ENCODE results near the gene ELFN1.

Gene ELFN1

GRCh38 chr7:1669954-1670893 lies at the start of gene ELFN1:
TSS of gene ELFN1 (plus strand) at chr7:1670277. CDS start at chr7:1744597, 74,320 bp downstream.
- no peak for DNase-seq (ENCODE audit: low read depth)

GRCh38 chr7:1620835-1621234 lies 49.2 kb upstream of the ELFN1 start:
- no peak for DNase-seq (ENCODE audit: low read depth)

- no peak for DNase-seq (ENCODE audit: low read depth)
Measured at GRCh38 chr7:1621718-1622117, 48.4 kb upstream of the ELFN1 start.

GRCh38 chr7:1622441-1622840 lies 47.6 kb upstream of the ELFN1 start:
- DNase-seq (ENCODE audit: low read depth): no peak

GRCh38 chr7:1623810-1624209 lies 46.3 kb upstream of the ELFN1 start:
- no peak for DNase-seq (ENCODE audit: low read depth)

- DNase-seq (ENCODE audit: low read depth): no peak
Measured at GRCh38 chr7:1624999-1625927, 44.8 kb upstream of the ELFN1 start.

- no peak for DNase-seq (ENCODE audit: low read depth)
Measured at GRCh38 chr7:1626769-1627168, 43.3 kb upstream of the ELFN1 start.

GRCh38 chr7:1630700-1631336 lies 39.3 kb upstream of the ELFN1 start:
- no peak for DNase-seq (ENCODE audit: low read depth)

GRCh38 chr7:1631678-1632077 lies 38.4 kb upstream of the ELFN1 start:
- no peak for DNase-seq (ENCODE audit: low read depth)

- DNase-seq (ENCODE audit: low read depth): no peak
Measured at GRCh38 chr7:1632506-1632905, 37.6 kb upstream of the ELFN1 start.

GRCh38 chr7:1632916-1633785 lies 36.9 kb upstream of the ELFN1 start:
- no peak for DNase-seq (ENCODE audit: low read depth)

GRCh38 chr7:1635401-1635800 lies 34.7 kb upstream of the ELFN1 start:
- no peak for DNase-seq (ENCODE audit: low read depth)

GRCh38 chr7:1637155-1637554 lies 32.9 kb upstream of the ELFN1 start:
- DNase-seq (ENCODE audit: low read depth): no peak

- no peak for DNase-seq (ENCODE audit: low read depth)
Measured at GRCh38 chr7:1638215-1638661, 31.8 kb upstream of the ELFN1 start.

GRCh38 chr7:1639071-1639470 lies 31.0 kb upstream of the ELFN1 start:
- no peak for DNase-seq (ENCODE audit: low read depth)

GRCh38 chr7:1639532-1640175 lies 30.4 kb upstream of the ELFN1 start:
- no peak for DNase-seq (ENCODE audit: low read depth)

GRCh38 chr7:1640376-1641172 lies 29.5 kb upstream of the ELFN1 start:
- no peak for DNase-seq (ENCODE audit: low read depth)

GRCh38 chr7:1641173-1641572 lies 28.9 kb upstream of the ELFN1 start:
- no peak for DNase-seq (ENCODE audit: low read depth)

GRCh38 chr7:1641661-1642260 lies 28.3 kb upstream of the ELFN1 start:
- DNase-seq (ENCODE audit: low read depth): no peak
